Suppressor macrophage treated with lipopolysaccharide for 4 hours (primary cell): Measurements from ENCODE around the gene MED29.

ENCODE experiments used
- DNase-seq: peaks from one replicate; pipeline ENCODE4 v3.0.0-alpha.2; 2020

The MED29 gene

DNA sequence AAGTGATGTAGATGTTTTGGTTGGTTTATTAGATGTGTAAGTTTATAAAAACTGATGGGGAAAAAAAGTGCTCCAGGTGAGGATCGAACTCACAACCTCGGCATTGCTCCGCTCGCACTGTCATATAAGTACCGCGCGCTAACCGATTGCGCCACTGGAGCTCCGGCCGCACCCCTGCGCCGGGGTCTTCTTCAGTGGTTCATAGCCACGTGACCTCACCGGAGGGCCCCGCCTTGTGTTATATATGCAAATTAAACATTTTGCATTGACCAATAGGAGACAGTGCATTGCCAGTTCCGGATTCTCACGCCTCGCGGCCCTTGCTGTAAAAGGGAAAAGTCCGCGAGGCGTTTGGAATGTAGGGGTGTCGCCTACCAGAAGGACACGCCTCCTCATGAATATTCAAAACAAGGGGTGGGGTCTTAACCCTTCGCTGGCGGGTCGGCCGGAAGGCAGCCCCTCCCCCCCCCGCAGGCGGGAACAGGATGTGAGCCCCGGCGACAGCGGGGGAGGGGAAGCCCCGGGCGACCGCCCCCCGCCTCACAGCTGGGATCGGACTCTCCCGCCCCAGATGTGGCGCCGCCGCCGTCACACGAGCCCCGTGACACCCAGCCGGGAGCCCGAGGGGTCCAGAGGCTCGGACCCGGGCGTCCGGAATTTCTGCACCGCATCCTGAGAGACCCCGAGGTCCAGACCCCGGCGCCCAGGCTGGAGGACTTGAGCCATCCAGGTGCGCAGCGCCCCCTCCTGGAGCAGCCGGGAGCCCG lies 21.1 kb downstream of the MED29 start, which contains the start of gene PLEKHG2:
Gene PLEKHG2, plus strand, starts transcription at position 570 of the 767 bp plus-strand sequence. CDS start 1,418 bp downstream, outside the sequence.
- DNase-seq: peak; percentile 99

DNA sequence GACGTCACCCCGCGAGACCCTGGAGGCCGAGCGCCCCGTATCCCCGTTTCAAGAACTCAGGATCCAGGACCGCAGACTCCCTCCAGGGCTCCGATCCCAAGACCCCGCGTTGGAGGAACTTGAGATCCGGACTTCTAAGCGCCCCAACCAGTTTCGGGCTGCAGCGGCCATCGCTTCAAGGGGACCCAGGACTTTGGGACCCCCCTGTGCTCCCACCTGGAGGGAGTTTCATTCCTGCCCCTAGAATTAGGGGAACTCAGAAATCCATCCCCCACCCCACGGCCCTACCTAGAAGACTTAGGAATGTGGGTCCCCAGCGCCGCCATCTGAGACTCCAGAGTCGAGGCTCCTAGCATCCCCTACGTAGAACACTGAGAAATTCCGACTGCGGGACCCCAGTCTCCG lies 21.7 kb downstream of the MED29 start:
- peak; percentile 42 for DNase-seq

DNA sequence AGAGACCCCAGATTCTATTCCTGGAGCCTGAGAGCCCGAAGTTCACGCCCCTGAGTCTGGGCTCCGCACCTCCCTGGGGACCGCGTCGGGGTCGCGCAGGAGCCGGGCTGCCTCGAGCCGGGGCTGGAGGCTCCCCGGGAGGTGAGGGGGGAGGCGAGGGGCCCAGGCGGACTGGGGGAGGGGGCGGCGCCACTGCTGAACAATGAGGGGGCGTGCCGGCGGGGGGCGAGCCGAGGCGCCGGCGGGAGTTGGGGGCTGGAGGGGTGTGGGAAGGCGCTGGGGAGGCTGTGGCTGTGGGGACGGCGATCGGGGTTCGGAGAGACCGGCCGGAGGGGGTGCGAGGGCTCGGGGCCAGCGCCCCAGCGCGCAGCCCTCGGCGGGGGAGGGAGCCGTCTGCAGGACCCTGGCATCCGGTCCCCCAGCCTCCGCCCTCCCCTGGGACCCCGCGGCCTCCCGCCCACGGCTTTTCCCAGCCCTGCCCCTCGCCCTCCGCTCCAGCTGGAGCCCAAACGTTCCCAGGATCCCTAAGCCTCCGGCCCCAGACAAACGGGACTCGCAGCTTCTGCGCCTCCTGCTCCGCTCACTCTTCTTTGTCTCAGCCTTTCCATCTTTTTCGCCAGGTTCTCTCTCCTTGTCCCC lies 22.2 kb downstream of the MED29 start:
- peak; percentile 30 for DNase-seq

DNA sequence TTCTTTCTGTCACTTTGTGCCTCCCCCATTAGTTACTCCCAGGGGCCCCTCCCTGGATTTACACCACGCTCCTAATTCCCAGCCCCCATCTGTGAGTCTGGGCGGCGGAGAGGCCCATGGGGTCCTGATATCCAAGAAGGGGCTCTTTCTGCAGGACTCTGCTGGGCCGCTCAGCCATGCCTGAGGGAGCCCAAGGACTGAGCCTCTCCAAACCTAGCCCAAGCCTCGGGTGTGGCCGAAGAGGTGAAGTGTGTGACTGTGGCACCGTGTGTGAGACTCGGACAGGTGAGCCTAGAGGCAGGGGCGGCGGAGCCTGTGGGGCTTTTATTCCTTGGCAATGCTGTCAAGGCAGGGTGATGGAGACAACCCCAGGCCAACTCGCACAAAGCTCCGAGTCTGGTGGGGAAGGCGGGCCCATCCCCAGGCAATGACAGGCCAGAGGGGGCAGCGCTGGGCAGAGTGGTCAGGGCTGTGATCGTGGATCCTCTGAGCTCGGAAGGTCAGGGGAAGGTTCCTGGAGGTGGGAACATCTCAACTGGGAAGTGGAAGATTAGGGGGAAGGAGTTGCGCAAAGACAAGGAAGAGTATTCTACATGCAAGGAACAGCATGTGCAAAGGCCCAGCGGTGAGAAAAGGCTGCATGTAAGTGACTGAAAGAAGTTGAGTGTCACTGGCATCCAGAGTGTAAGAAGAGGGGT lies 22.9 kb downstream of the MED29 start:
- peak; percentile 55 for DNase-seq

DNA sequence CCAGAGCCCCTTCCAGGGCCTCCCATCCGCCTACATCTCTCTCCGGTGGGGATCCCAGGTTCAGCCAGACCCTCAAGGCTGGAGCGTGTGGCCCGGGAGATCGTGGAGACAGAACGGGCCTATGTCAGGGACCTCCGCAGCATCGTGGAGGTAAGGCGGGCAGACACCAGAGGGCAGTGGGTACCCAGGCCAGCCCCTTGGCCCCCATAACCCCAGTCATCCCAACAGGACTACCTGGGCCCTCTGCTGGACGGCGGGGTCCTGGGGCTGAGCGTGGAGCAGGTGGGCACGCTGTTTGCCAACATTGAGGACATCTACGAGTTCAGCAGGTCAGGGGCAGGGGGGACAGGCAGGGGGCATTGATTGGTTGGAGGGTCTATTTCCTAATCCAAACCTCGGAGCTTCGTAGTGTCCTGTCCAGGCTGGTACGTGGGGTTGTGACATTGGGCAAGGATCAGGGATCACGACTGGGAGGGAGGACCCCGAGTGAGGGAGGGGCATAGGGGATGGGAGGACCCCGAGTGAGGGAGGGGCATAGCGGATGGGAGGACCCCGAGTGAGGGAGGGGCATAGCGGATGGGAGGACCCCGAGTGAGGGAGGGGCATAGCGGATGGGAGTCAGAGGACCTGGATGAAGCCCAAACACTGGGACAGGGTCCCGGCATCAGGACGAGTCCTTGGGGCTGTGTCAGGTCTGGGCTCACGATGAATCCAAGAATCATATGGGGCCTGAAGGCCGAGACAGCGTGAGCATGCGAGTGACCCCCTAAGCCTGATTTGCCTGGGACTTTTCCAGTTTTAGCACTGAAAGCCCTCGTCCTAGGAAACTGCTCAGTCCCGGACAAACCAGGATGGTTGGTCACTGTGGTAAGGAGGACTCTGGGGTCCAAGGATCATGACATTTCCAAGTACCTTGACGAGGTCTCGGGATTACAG lies 24.2 kb downstream of the MED29 start:
- DNase-seq: no peak

DNA sequence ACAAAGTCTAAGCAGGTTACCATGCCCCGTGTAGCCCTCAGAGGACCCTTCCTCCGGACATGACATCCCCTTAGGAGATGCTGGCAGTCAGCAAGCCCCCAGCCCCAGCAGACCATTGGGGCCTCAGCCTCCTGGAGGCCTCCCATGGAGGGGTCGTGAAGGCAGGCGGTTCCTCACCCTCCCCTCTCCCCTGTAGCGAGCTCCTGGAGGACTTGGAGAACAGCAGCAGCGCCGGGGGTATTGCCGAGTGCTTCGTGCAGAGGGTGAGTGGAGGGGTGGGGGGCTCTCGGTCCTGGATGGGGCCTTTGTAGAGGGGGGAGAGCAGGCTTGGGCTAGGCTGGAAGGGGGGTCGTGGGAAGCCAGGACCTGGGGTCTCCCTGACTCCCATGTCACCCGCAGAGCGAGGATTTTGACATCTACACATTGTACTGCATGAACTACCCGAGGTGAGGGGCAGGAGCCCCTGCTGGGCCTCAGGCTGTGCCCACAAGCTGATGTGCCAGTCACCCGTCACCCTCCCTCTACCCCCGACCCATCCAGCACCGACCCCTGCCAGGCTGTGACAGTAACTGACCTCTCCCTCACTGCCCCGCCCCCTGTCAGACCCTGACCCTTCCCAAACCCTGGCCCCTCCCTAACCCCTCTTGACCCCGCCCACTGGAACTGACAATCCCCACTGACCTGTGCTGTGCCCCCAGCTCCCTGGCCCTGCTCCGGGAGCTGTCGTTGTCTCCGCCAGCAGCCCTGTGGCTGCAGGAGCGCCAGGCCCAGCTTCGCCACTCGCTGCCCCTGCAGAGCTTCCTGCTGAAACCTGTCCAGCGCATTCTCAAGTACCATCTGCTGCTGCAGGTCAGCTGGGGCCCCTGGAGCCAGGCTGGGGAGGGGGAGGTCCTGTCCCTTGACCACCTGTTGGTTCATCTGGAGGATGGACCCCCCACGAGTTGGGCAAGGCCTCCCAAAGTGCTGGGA lies 25.3 kb downstream of the MED29 start:
- no peak for DNase-seq

DNA sequence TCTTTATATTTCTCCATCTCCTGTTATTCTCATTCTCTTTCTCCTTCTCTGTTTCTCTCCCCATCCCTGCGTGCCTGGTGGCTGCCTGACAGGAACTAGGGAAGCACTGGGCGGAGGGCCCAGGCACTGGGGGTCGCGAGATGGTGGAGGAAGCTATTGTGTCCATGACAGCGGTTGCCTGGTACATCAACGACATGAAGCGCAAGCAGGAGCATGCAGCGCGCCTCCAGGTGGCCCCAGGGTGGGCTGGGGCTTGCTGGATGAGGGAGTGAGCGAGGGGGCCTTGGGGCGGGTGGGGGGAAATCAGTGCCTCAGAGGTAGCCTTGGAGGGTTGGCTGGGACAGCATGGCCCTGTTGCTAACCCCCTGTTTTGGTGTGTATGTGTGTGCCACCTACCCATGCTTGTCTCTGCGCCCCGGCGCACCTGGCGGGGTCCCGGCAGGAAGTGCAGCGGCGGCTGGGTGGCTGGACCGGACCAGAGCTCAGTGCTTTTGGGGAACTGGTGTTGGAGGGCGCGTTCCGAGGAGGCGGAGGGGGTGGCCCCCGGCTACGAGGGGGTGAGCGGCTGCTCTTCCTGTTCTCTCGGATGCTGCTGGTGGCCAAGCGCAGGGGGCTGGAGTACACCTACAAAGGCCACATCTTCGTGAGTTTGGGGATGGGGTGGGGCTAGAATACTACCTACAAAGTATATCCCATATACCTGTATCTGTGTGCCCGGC lies 26.4 kb downstream of the MED29 start:
- no peak for DNase-seq

DNA sequence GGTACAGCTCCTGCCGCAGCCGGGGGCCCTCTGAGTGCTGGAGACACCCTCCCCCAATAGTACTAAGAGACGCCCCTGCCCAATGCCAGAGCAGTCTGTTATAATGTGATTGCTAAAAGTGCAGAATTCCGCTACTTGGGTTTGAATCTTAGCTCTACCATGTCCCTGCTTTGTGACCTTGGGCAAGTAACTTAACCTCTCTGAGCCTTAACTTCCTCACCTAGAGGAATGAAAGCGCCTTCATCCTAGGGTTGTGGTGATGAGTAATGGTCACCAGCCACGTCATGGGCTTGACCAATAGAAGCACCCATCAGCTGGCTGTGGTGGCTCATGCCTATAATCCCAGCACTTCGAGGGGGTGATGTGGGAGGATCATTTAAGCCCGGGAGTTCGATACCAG lies 27.8 kb downstream of the MED29 start:
- peak; percentile 25 for DNase-seq

DNA sequence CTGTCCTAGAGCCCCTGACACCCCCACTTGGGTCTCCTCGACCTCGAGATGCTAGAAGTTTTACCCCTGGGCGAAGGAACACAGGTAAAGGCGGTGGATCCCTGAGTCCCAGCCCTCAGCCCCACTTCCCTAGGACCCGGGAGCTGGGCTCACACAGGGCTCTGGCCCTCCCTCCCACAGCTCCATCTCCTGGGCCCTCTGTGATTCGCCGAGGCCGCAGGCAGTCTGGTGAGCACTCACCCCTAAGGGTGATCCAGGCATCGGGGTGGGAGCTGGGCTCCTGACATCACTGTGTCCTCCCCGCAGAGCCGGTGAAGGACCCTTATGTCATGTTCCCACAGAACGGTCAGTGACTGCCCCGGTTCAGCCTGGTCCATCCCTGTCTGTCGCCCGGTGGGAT lies 29.6 kb downstream of the MED29 start:
- DNase-seq: no peak

DNA sequence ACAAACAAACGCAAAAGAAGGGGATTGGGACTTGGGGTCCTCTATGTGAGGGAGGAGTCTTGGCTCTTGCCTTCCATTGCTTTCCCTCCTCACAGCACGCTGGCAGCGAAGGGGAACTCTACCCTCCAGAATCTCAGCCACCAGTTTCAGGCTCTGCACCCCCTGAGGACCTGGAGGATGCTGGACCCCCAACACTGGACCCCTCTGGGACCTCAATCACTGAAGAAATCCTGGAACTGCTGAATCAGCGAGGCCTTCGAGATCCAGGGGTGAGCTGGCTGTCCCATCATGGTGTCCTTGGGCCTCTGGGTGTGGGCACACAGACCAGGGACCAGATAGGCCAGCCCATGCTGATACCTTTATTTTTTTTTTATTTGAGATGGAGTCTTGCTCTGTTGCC lies 30.8 kb downstream of the MED29 start:
- DNase-seq: no peak

DNA sequence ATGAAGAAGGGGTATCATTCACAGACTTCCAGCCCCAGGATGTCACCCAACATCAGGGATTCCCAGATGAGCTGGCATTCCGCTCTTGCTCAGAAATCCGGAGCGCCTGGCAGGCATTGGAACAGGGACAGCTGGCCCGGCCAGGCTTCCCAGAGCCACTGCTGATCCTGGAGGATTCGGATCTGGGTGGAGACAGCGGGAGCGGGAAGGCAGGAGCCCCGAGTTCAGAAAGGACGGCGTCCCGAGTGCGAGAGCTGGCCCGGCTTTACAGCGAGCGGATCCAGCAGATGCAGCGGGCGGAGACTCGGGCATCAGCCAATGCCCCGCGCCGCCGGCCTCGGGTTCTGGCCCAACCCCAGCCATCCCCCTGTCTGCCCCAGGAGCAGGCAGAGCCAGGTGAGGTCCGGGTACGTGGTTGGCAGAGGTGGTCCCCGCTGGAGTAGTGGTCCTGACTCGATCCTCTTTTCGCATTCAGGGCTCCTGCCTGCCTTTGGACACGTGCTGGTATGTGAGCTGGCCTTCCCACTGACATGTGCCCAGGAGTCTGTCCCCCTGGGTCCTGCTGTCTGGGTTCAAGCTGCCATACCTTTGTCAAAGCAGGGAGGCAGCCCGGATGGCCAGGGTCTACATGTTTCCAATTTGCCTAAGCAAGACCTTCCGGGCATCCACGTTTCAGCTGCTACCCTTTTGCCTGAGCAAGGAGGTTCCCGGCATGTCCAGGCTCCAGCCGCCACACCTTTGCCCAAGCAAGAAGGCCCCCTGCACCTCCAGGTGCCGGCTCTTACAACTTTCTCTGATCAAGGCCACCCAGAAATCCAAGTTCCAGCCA lies 32.3 kb downstream of the MED29 start:
- no peak for DNase-seq

DNA sequence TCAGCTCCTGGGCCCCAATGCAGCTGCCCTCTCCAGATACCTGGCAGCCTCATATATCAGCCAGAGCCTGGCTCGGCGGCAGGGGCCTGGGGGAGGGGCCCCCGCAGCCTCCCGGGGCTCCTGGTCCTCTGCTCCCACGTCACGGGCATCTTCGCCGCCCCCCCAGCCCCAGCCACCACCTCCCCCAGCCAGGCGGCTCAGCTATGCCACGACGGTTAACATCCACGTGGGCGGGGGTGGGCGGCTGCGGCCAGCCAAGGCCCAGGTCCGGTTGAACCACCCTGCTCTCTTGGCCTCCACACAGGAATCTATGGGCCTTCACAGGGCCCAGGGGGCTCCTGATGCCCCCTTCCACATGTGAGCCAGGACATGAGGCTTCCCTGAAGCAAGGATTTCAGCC lies 33.8 kb downstream of the MED29 start:
- DNase-seq: no peak

DNA sequence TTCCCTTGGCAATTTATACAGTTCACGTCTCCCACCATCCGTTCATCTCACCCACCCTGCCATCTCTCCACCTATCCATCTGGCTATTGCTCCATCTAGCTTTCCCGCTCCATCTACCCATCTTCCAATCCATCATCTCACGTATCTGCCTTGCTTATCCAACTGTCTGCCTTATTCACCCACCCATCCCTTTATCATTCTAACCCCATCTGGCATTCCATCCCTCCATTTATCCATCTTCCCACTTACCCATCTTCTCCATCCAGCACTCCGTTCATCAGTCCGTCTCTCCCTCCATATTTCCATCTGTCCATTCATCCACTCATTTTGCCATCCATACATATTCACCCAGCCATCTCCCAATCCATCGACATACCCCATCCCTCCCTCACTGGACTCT lies 34.6 kb downstream of the MED29 start:
- DNase-seq: no peak

DNA sequence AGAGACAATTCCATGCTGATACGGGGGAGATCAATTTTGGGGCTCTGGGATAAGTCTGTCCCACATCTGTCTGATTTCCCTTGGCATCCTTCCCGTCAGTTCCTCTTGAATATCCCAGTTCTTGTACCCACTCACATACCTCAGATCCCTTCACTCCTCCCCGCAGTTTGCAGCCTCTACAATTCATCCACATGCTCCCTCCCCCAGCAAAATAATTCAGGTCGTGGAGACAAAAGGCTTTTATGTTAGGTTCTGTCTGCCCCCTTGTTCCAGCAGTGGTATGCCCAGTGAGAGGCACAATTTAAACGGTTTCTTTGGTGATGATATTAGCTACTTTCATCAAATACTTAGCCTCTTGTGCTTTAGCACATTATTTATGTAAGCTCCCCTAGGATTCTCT lies 35.0 kb downstream of the MED29 start:
- no peak for DNase-seq

DNA sequence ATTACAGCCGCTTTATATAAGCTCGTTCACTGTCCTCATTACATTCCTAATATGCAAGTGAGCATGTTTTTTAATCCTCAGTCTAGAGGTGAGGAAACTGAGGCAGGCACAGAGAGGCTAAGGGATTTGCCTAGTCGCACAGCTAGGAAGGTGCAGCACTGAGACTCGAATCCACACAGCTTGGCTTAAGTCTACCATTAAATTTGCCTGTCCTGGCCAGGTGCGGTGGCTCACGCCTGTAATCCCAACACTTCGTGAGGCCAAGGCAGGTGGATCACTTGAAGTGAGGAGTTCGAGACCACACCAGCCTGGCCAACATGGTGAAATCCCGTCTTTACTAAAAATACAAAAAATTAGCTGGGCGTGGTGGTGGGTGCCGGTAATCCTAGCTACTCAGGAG lies 36.5 kb downstream of the MED29 start:
- no peak for DNase-seq

DNA sequence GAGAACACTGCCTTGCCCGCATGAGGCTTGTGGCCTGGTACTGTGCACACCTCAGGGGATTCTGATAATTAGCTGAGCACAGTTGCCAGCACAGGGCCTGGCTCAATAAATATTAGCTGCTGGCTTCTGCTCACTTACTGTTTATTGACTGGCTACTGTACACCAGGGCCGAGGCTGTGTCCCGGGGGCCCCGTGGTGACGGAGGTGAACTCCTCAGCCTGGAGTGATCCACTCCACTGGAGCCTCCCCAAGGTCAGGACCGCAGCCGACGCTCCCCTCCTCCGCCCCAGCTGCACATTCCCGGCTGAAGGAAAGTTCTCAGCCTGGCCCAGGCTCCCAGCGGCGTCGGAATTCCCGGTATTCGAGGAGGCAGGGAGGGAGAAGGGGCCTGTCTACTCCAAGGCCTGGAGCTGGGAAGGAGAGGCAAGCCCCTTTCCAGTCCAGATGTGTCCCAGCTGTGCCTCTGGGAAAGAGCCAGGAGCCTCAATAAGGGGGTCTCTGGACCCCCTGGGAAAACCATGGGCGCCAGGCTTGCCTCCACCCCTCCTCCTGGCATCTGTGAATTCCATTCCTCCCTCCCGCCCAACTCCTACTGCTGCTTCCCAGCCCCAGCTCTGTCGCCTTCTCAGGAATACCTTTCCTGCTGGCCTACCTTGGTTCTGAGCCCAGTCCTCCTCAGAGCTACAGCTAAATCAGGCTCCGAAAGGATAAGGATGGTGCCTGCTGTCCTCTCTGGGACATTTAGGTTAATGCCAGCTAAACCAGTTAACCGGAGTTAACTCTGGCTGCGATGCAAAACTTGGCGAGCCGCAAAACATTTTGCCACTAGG lies 37.3 kb downstream of the MED29 start:
- no peak for DNase-seq

DNA sequence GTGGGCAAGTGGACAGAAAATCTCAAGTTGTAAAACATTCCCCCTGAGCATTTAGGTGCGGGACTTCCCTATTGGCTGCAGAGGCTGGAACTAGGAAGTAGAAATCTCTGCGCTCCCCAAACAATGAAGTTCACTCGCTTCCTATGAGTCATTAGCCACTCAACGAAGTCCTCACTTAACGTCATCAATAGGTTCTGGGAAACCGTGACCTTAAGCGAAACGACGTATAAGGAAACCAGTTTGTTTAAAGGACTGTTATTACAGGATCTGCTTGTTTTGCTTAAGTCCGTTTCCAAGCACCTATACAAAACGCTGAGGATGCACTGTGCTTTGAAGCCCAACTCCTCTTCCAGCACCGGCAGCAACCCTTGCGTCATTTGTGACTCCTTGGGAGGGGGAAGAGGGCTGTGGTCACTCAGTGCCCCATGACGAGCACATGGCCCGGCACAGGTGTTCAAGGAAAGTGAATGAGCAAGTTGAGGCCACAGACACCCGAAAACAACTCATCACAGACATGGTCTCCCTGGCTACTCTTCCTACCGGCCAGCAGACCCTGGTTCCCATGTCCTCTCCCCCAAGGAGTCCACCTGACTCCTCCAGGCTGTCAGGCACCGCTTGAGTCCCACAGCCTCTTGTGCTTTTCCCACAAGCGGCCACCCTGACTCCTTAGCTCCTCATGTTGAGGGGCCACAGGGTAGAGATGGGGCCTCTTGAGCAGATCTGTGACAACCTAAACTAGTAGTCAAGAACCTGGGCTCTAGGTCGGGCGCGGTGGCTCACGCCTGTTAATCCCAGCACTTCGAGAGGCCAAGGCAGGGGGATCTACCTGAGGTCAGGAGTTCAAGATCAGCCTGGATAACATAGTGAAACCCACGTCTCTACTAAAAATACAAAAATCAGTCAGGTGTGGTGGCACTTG lies 39.8 kb downstream of the MED29 start:
- DNase-seq: peak; percentile 98

DNA sequence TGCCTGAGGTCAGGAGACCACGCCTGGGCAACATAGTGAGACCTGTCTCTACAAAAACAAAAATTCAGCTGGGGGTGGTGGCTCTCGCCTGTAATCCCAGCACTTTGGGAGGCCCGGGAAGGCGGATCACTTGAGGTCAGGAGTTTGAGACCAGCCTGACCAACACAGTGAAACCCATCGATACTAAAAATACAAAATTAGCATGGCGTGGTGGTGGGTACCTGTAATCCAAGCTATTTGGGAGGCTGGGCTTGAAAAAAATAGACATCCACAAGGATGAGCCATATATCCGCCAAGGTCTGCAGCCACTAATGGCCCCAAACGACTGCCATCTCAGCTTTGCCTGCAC lies 41.5 kb downstream of the MED29 start:
- DNase-seq: no peak
